ENCODE results near the gene UGT1A7.
"Not testable (repeated sequence)": the region's sequence is repeated elsewhere in the genome, so short reads cannot be mapped to it uniquely, and the experiment has no call there.

Gene UGT1A7

DNA sequence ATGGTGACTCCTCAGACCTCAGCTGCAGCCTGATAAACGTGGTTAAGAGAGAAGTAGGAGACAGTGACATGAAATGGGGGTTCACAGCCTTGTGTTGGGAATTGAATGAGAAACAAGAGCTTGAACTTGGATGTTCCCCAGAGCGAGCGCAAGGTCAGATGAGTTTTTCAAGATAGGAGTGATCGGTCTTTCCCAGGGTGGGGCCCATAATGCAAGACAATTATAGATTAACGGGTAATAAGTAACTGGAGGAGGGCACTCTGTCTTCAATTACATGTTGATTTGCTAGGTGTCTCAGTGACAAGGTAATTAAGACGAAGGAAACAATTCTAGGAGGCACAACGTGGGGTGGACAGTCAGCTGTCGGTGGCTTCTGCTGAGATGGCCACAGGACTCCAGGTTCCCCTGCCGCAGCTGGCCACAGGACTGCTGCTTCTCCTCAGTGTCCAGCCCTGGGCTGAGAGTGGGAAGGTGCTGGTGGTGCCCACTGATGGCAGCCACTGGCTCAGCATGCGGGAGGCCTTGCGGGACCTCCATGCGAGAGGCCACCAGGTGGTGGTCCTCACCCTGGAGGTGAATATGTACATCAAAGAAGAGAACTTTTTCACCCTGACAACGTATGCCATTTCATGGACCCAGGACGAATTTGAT lies 31.0 kb downstream of the UGT1A7 start, which contains the start of gene UGT1A5:
UGT1A5 (plus strand) TSS at position 297 of the 651 bp plus-strand sequence; CDS start at position 382, 85 bp downstream.
- no peak within 1 kb of the TSS for H3K4me3 ChIP-seq (ENCODE audit: low read length)
- DNase-seq (ENCODE audit: low read depth, low spot score), result no peak
- no peaks in the 10 kb centered on the region for H3K27me3 ChIP-seq (ENCODE audit: control insufficient read depth, insufficient read depth, low read length)
- H3K9me3 ChIP-seq (ENCODE audit: control insufficient read depth, insufficient read depth, low read length), result no peaks in the 10 kb centered on the region
- no peaks in the 10 kb centered on the region for H3K4me1 ChIP-seq (ENCODE audit: control insufficient read depth, insufficient read depth, low read length)
- H3K27ac ChIP-seq (ENCODE audit: low read length), result no peak within 1 kb of the TSS
- no CpG with 5 or more reads among the region's 14 CpGs for WGBS (ENCODE audit: insufficient coverage, insufficient read length)
- H3K36me3 ChIP-seq (ENCODE audit: control insufficient read depth, insufficient read depth, low read length), result no peaks in the 10 kb centered on the region

- H3K27me3 ChIP-seq (ENCODE audit: control insufficient read depth, insufficient read depth, low read length), result no peaks in the 10 kb centered on the region
- DNase-seq (ENCODE audit: low read depth, low spot score), result no peak
- H3K4me3 ChIP-seq (ENCODE audit: low read length), result no peak overlapping the region
- WGBS (ENCODE audit: insufficient coverage, insufficient read length), result no CpG with 5 or more reads among the region's 7 CpGs
- no peaks in the 10 kb centered on the region for H3K4me1 ChIP-seq (ENCODE audit: control insufficient read depth, insufficient read depth, low read length)
- no peaks in the 10 kb centered on the region for H3K36me3 ChIP-seq (ENCODE audit: control insufficient read depth, insufficient read depth, low read length)
- H3K27ac ChIP-seq (ENCODE audit: low read length), result no peak overlapping the region
- H3K9me3 ChIP-seq (ENCODE audit: control insufficient read depth, insufficient read depth, low read length), result no peaks in the 10 kb centered on the region
Observed at GRCh38 chr2:233713262-233713615, 31.5 kb downstream of the UGT1A7 start.

DNA sequence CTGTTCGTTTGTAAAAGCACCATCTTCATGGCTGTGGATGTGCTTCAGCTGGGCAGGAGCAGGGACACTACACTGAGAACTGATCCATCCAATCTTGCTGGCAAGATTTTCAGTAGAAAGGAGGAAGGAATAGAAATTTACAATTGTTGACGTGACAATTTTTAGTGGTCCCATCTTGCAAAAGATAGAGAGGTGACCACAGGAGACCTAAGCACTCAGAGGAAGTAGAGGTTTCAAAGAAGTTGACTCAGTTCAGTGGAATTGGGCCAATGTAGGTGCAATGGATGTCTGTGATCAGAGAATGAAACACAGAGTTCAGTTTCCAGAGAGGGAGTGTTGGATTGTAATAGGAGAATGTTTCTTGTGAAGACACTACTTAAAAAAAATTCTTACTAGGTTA lies 32.4 kb downstream of the UGT1A7 start:
- no peaks in the 10 kb centered on the region for H3K36me3 ChIP-seq (ENCODE audit: control insufficient read depth, insufficient read depth, low read length)
- H3K27ac ChIP-seq (ENCODE audit: low read length), result no peak overlapping the region
- H3K4me1 ChIP-seq (ENCODE audit: control insufficient read depth, insufficient read depth, low read length), result no peaks in the 10 kb centered on the region
- no CpG with 5 or more reads among the region's 2 CpGs for WGBS (ENCODE audit: insufficient coverage, insufficient read length)
- no peaks in the 10 kb centered on the region for H3K27me3 ChIP-seq (ENCODE audit: control insufficient read depth, insufficient read depth, low read length)
- no peak overlapping the region for H3K4me3 ChIP-seq (ENCODE audit: low read length)
- no peak for DNase-seq (ENCODE audit: low read depth, low spot score)
- H3K9me3 ChIP-seq (ENCODE audit: control insufficient read depth, insufficient read depth, low read length), result no peaks in the 10 kb centered on the region

DNA sequence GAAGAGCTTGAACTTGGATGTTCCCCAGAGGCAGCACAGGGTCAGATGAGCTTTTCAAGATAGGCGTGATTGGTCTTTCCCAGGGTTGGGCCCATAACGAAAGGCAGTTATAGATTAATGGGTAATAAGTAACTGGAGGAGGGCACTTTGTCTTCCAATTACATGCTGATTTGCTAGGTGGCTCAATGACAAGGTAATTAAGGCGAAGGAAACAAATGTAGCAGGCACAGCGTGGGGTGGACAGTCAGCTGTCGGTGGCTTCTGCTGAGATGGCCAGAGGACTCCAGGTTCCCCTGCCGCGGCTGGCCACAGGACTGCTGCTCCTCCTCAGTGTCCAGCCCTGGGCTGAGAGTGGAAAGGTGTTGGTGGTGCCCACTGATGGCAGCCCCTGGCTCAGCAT lies 36.9 kb downstream of the UGT1A7 start, which contains the start of gene UGT1A4:
UGT1A4 (plus strand) TSS at position 185 of the 400 bp plus-strand sequence; CDS start at position 270, 85 bp downstream.
- Histone ChIP-seq H3K27me3 (ENCODE audit: control insufficient read depth, insufficient read depth, low read length) (no peaks in the 10 kb centered on the region), H3K27ac (ENCODE audit: low read length) (no peak within 1 kb of the TSS), H3K4me1 (ENCODE audit: control insufficient read depth, insufficient read depth, low read length) (no peaks in the 10 kb centered on the region), H3K9me3 (ENCODE audit: control insufficient read depth, insufficient read depth, low read length) (no peaks in the 10 kb centered on the region), H3K4me3 (ENCODE audit: low read length) (no peak within 1 kb of the TSS), H3K36me3 (ENCODE audit: control insufficient read depth, insufficient read depth, low read length) (no peaks in the 10 kb centered on the region)
- DNase-seq (ENCODE audit: low read depth, low spot score), result no peak
- WGBS (ENCODE audit: insufficient coverage, insufficient read length), result no CpG with 5 or more reads among the region's 7 CpGs

DNA sequence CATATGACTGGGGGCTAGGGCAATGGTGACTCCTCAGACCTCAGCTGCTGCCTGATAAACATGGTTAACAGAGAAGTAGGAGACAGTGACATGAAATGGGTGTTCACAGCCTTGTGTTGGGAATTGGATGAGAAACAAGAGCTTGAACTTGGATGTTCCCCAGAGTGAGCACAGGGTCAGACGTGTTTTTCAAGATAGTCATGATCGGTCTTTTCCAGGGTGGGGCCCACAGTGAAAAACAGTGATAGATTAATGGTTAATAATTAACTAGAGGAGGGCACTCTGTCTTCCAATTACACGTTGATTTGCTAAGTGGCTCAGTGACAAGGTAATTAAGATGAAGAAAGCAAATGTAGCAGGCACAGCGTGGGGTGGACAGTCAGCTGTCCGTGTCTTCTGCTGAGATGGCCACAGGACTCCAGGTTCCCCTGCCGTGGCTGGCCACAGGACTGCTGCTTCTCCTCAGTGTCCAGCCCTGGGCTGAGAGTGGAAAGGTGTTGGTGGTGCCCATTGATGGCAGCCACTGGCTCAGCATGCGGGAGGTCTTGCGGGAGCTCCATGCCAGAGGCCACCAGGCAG lies 47.1 kb downstream of the UGT1A7 start, which contains the start of gene UGT1A3:
UGT1A3 (plus strand) TSS at position 320 of the 579 bp plus-strand sequence; CDS start at position 405, 85 bp downstream.
- H3K36me3 ChIP-seq (ENCODE audit: control insufficient read depth, insufficient read depth, low read length), result no peaks in the 10 kb centered on the region
- no peaks in the 10 kb centered on the region for H3K4me1 ChIP-seq (ENCODE audit: control insufficient read depth, insufficient read depth, low read length)
- no CpG with 5 or more reads among the region's 8 CpGs for WGBS (ENCODE audit: insufficient coverage, insufficient read length)
- no peak for DNase-seq (ENCODE audit: low read depth, low spot score)
- no peaks in the 10 kb centered on the region for H3K9me3 ChIP-seq (ENCODE audit: control insufficient read depth, insufficient read depth, low read length)
- no peaks in the 10 kb centered on the region for H3K27me3 ChIP-seq (ENCODE audit: control insufficient read depth, insufficient read depth, low read length)
- no peak within 1 kb of the TSS for H3K27ac ChIP-seq (ENCODE audit: low read length)
- no peak within 1 kb of the TSS for H3K4me3 ChIP-seq (ENCODE audit: low read length)

DNA sequence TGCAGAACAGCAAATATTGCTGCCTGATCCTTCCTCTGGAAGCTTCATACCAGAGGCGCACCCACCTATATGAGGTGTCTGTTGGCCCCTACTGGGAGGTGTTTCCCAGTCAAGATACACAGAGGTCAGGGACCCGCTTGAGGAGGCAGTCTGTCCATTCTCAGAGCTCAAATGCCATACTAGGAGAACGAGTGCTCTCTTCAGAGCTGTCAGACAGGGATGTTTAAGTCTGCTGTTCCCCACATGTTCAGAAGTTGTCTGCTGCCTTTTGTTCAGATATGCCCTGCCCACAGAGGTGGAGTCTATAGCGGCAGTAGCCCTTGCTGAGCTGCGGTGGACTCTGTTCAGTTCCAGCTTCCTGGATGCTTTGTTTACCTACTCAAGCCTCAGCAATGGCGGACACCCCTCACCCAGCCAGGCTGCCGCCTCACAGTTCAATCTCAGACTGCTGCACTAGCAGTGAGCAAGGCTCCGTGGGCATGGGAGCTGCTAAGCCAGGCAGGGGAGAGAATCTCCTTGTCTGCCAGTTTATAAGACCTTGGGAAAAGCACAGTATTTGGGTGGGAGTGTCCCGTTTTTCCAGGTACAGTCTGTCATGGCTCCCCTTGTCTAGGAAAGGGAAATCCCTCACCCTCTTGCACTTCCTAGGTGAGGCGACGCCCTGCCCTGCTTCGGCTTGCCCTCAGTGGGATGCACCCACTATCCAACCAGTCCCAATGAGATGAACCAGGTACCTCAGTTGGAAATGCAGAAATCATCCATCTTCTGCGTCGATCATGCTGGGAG lies 55.4 kb downstream of the UGT1A7 start:
- not testable (repeated sequence) for H3K36me3 ChIP-seq (ENCODE audit: control insufficient read depth, insufficient read depth, low read length); H3K27ac ChIP-seq (ENCODE audit: low read length); H3K4me3 ChIP-seq (ENCODE audit: low read length); H3K27me3 ChIP-seq (ENCODE audit: control insufficient read depth, insufficient read depth, low read length); H3K4me1 ChIP-seq (ENCODE audit: control insufficient read depth, insufficient read depth, low read length); DNase-seq (ENCODE audit: low read depth, low spot score); H3K9me3 ChIP-seq (ENCODE audit: control insufficient read depth, insufficient read depth, low read length)
- WGBS (ENCODE audit: insufficient coverage, insufficient read length), result no CpG with 5 or more reads among the region's 14 CpGs

- Histone ChIP-seq H3K27me3 (ENCODE audit: control insufficient read depth, insufficient read depth, low read length) (no peaks in the 10 kb centered on the region), H3K4me1 (ENCODE audit: control insufficient read depth, insufficient read depth, low read length) (no peaks in the 10 kb centered on the region; the same call in 1 of the 2 replicates), H3K9me3 (ENCODE audit: control insufficient read depth, insufficient read depth, low read length) (no peaks in the 10 kb centered on the region), H3K36me3 (ENCODE audit: control insufficient read depth, insufficient read depth, low read length) (0 out of 2 replicates have a peak, but pooled peaks cover 2% of the 10 kb centered on the region), H3K4me3 (ENCODE audit: low read length) (no peak overlapping the region), H3K27ac (ENCODE audit: low read length) (no peak overlapping the region)
- no peak for DNase-seq (ENCODE audit: low read depth, low spot score)
- WGBS (ENCODE audit: insufficient coverage, insufficient read length), result no CpG with 5 or more reads among the region's 2 CpGs
Observed at GRCh38 chr2:233740870-233741269, 59.2 kb downstream of the UGT1A7 start.

GRCh38 chr2:233743464-233744259 lies 62.0 kb downstream of the UGT1A7 start:
- no peak overlapping the region for H3K4me3 ChIP-seq (ENCODE audit: low read length)
- no CpG with 5 or more reads among the region's 46 CpGs for WGBS (ENCODE audit: insufficient coverage, insufficient read length)
- 0 out of 2 replicates have a peak, but pooled peaks cover 2% of the 10 kb centered on the region for H3K36me3 ChIP-seq (ENCODE audit: control insufficient read depth, insufficient read depth, low read length)
- no peaks in the 10 kb centered on the region; the same call in 1 of the 2 replicates for H3K4me1 ChIP-seq (ENCODE audit: control insufficient read depth, insufficient read depth, low read length)
- no peak overlapping the region for H3K27ac ChIP-seq (ENCODE audit: low read length)
- no peak for DNase-seq (ENCODE audit: low read depth, low spot score)
- H3K27me3 ChIP-seq (ENCODE audit: control insufficient read depth, insufficient read depth, low read length), result no peaks in the 10 kb centered on the region
- H3K9me3 ChIP-seq (ENCODE audit: control insufficient read depth, insufficient read depth, low read length), result no peaks in the 10 kb centered on the region

GRCh38 chr2:233745073-233745755 lies 63.5 kb downstream of the UGT1A7 start:
- H3K4me3 ChIP-seq (ENCODE audit: low read length), result no peak overlapping the region
- no peaks in the 10 kb centered on the region for H3K27me3 ChIP-seq (ENCODE audit: control insufficient read depth, insufficient read depth, low read length)
- no peaks in the 10 kb centered on the region for H3K9me3 ChIP-seq (ENCODE audit: control insufficient read depth, insufficient read depth, low read length)
- no peaks in the 10 kb centered on the region; the same call in 1 of the 2 replicates for H3K4me1 ChIP-seq (ENCODE audit: control insufficient read depth, insufficient read depth, low read length)
- 0 out of 2 replicates have a peak, but pooled peaks cover 2% of the 10 kb centered on the region for H3K36me3 ChIP-seq (ENCODE audit: control insufficient read depth, insufficient read depth, low read length)
- no CpG with 5 or more reads among the region's 5 CpGs for WGBS (ENCODE audit: insufficient coverage, insufficient read length)
- H3K27ac ChIP-seq (ENCODE audit: low read length), result no peak overlapping the region
- DNase-seq (ENCODE audit: low read depth, low spot score), result no peak
